Stimulated activated CD8-positive, alpha-beta memory T cell treated with anti-CD3 and anti-CD28 coated beads, Interleukin-4, amount 100 ng/mL, for 4 hours (primary cell): ENCODE data around the gene NCS1.

Experiments used
- DNase-seq, 2 donors: peaks; one replicate each; pipeline ENCODE4 v3.0.0-alpha.2; 2020; ENCODE audit warnings: low read depth in 2 of 2, low spot score in 1 of 2

The NCS1 gene

DNA sequence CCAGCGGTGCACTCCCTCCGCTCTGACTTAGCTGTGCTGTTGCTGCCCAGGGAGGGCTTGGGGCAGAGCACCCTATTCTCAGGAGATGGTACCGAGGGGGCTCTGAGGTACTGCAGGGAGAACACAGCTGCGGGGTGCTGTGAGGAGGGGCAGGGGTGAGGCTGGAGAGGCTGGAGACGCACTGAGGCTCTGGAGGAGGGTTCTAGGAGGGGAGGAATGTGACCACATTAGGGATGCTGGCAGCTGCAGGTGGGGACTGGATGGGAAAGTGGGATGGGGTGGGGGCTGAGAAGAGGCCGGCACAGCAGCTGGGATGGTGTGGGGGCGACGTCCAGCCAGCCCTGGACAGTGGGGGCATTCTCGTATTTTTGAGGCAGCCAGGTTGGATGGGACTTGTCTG, 20.9 kb downstream of the NCS1 start:
- no peak for DNase-seq

DNA sequence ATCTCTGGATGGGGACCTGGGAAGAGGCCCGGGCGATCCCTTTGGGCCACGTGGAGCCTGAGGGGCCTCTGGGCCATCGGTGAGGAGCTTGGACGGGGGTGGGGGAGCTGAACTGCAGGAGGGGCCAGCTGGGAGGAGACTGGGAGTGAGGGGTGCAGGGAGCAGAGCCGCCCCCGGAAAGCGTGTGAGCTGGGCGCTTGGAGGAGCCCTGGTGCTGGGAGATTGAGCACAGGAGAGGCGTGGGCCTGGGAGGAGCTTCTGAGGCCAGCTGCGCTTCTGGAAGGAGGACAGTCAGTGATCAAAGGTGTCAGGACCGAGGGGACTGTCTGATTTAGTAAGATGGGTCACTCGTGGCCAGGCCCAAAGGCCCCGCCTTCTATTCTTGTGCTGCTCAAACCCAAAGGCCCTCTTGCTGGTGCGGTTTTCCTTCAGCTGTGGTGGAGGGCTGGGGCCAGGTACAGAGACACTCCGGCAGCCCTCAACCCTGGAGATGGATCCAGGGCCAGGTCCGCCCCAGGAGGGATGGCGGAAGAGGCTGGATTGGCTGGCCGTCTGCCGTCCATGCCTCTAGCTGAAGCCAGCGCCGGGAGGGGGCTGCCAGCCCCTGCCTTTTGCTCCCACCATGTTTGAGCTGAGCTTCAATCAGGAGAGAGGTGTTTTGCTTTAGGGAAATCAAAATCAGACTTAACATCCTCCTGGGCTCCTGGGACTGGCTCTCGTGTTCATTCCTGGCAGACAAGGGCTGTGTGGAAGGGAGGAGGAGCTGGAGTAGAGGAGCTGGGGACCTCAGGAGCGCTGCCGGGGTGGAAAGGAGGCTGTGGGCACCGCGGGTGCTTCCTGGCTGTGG, 21.6 kb downstream of the NCS1 start:
- DNase-seq = no peak

DNA sequence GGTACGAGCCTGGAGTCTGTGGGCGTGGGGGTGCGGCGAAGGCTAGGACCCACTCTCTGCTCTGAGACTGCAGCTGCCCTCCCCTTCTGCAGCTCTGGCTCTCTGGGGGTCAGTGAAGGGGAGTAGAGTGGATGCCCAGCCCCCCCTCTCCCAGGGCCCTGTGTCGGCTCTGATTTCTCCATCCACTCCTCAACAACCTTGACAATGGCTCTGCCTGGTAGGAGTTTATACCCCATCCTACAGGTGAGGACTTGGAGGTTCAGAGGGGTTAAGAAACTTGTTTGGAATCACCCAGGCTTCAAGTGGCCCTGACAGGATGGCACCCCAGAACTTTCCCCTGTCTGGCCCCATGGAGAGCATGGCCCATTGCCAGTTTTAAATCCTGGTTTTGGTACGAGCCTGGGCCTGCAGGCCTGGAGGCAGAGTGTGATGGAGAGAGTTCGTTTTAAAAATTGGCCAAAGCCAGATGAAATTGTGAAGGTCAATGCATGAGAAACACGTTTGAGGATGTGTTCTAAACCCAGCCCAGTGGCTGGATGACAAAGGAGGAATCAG, 22.3 kb downstream of the NCS1 start:
- no peak for DNase-seq

DNA sequence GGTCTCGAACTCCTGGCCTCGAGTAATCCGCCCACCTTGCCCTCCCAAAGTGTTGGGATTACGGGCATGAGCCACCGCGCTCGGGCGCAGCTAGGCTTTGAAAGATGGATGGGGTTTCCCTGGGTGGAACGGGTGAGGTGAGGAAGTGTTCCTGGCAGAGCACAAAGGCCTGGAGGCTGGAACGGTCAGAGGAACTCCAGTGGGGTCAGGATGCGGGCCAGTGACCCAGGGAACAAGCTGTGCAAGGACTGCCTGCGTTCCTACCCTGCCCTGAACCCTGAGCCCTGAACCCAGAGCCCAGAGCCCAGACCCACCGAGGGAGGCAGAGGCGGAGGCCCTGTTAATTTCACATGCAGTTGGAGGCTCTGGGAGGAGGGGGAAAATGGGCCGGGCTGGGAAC, 23.4 kb downstream of the NCS1 start:
- no peak for DNase-seq

DNA sequence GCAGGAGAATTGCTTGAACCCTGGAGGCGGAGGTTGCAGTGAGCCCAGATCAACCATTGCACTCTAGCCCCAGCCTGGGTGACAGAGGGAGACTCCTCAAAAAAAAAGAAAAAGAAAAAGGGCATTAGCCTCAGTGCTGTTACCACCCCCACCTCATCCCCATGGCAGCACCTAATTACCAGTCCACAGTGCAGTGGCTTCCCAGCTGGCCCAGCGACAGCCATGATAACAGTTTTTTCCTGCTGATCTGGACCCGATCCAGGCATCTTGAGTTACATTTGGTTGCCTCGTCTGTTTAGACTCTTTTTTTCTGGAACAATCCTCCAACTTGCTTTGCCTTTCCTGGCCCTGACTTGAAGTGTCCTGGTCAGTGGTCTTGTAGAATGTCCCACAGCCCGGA, 24.4 kb downstream of the NCS1 start:
- DNase-seq = no peak

DNA sequence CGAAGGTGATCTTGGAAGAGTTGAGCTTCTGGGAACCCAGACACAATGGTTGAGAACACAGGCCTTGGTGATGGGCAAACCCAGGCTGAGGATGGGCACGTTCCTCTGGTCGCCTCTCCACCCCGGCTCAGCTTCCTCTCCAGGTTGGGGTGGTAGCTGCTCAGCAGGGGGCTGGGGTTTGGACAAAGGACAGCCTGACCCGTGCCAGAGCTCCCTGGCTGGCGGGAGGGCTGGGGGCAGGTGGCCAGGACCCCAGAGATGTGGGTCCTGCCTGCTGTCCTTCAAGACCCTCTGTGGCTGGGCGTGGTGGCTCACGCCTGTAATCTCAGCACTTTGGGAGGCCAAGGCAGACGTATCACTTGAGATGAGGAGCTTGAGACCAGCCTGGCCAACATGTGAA, 25.2 kb downstream of the NCS1 start:
- no peak for DNase-seq

DNA sequence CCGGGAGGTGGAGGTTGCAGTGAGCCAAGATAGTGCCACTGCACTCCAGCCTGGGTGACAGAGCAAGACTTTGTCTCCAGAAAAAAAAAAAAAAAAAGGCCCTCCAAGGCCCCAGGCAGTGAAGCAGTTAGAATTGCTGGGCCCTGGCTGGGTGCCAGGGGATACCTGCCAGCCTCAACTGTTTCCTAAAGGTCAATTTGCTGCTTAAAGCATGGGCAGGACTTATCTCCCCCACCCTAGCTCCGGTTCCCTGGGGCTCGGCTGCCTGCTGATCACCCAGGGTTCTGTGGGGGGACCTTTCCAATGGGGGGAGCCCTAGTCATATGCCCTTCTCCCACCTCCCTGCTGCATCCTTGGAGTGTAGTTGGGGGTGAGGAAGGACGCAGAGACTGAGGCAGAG, 25.7 kb downstream of the NCS1 start:
- DNase-seq = no peak

DNA sequence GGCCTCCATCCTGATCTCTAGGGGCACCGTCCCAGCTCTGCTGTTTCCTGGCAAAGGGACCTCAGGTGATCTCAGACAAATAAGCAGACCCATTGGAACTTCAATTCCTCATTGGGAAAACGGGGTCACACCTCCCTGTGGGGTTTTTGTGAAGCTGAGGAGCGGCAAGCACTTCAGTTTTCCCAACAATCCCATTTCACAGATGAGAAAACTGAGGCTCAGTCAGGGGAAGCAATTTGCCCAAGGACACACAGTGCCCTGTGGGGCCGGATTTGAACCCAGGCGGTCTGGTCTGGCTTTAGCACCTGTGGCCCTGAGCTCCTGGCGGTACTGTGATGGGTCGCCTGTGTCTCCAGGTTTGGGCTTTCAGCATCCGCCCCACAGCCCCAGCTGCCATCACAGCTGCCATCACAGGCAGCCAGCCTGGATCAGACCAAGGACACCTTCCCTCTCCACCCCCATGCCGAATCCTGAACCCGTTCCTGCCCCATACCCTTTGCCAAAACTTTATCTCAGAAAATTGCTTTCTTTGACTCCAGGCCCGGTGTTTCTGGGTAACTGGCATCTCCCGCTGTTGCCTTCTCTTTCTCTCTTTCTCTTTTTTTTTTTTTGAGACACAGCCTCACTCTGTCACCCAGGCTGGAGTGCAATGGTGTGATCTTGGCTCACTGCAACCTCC, 26.4 kb downstream of the NCS1 start:
- DNase-seq = no peak

DNA sequence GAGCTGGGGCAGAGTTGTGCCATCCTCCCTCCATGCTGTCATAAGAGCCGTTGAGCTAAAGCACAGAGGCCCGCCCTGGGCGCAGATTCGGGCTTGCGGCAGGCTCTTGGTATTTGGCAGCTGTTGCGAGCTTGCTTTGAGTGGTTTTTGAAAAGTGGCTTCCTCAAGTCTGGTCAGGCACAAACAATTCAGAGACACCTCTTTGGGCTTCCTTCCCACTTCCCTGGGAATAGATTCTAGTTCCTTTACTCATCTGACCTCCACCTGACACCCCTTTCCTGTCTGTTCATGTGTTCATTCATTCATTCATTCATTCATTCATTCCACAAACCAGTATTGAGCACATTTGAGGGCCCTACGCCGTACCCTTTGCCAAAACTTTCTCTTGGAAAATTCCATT, 27.4 kb downstream of the NCS1 start:
- no peak for DNase-seq

DNA sequence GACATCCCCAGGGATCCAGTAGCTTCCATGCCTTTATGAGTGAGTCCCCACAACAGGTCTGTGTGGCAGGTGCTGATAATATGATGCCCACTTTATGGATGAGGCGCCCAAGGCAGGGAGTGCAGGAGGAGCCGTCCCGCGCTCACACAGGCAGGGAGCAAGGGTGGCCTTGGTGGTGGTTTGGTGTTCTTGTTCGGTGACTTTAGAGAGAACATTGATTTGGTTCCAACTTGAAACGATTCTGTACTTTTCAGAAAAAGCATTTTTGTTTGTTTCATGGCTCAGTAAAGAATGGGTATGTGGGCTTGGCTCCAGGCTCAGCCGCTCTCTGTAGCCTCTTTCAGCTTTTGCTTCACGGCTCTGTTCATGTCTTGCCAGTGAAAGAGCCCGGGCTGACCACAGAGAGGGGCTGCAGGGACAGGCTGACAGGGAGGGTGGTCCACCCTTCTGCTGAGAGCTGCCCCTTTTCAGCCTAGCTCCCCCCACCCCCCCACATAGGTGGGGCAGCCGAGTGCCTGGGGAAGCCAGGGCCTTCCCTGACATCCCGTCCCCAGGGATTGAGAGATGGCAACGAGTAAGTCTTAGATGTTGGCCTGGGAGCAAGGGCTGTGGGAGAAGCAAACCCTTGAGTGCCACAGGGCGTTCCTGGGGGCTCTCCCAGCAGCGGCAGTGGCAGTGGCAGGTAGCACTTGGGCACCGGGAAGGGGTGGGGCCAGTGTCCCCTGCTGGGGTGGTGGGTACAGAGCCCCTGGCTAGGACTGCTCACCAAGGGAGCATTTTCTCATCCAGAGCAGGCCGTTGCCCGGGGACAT, 28.0 kb downstream of the NCS1 start:
- no peak for DNase-seq

DNA sequence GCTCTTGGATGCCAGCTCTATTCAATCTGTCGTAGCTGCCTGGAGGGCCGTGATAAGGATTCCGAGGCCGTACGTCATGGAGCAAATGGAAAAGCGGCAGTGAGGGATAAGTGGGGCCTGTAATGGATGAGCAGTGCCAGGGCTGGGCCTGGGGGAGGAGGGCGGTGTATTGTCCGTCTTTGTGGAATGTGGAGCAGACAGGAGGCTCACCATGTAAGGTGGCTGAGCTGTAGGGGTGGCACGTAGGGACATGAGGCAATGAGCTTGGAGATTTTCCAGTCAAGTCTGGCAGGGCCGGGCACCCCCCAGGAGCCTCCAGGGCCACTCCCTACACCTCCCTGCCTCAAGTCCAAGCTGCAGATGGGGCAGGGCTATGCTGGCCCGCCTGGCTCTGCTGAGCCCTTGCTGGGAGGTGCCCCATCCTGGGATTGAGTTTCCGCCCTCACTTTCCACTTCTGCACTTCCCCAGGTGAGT, 29.2 kb downstream of the NCS1 start:
- DNase-seq = no peak

DNA sequence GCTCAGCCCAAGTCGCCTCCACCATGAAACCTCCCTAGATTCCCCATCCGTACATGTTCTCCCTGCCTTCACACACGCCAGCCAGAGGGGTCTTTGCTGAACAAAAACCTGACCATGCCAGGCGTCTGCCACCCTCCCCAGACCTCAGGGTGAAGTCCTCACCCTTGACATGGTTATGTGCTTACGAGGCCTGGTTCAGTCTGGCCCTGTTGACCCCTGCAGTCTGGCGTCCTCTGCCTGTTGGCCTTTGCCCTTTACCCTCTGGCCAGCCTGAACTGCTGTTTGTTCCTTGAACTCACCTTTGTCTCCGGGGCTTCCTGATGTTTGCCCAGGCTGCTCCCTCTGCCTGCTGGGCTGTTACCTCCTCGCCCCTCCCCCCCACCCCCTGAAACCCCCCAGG, 29.8 kb downstream of the NCS1 start:
- DNase-seq = no peak

DNA sequence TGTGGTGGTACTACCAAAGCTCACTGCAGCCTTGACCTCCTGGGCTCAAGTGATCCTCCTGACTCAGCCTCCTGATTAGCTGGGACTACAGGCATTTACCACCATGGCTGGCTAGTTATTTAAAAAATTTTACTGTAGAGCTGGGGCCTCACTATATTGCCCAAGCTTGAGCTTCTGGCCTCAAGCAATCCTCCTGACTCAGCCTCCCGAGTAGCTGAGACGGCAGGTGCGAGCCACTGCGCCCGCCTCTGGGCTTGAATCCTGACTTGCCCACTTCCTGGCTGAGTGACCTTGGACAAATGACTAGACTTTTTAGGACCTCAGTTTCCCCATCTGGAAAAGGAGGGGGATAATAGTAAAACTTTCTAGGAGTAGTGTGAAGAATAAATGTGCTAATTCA, 32.1 kb downstream of the NCS1 start:
- no peak for DNase-seq

DNA sequence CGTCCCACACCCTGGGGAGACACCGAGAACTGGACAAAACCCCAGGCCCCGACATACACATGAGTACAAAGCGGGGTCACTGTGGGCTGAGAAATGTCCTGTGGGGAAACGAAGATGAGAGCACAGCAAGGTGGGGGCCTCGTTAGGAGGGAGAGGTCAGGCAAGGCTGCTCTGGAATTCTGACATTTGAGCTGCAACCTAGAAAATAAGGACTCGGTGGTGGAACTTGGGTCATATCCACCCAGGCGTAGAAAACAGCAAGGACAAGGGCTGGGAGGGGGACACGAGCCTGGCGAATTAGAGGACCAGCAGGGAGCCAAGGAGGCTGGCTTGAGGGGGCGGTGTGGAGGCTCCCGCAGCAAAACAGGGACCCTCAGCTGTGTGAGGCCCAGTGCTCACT, 32.8 kb downstream of the NCS1 start:
- DNase-seq = no peak

DNA sequence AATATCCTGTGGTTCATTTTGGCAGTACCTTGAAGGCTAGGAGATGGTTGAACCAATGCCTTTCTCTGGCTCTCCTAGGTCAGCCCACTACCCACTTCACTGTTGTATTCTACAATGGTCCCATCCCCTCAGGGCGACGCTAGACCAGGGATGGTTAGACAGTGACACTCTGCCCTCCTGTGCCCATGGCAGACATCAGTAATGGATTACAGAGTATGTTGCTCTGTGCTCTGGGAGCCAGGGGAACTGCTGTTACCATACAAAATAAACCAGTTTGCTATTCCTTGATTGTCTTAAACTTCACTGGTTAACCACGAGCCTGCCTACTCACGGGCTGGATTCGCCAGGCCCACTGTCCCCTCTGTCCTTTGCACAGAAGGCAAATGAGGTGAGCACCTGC, 33.7 kb downstream of the NCS1 start:
- DNase-seq = no peak

DNA sequence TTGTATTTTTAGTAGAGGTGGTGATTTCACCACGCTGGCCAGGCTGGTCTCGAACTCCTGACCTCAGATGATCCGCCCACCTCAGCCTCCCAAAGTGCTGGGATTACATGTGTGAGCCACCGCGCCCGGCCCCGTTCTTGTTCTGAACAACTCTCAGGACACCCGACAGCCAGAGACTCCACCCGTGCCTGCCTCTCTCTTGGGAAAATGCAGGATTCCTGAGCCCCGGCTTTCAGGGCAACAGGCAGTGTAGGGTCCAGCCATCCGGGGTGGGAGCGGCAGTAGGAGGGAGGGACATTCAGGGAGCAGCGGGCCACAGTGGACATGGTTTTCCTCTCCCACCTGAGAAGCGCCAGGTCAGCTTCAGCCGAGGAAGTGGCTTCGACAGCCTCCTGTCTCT, 34.4 kb downstream of the NCS1 start:
- no peak for DNase-seq

DNA sequence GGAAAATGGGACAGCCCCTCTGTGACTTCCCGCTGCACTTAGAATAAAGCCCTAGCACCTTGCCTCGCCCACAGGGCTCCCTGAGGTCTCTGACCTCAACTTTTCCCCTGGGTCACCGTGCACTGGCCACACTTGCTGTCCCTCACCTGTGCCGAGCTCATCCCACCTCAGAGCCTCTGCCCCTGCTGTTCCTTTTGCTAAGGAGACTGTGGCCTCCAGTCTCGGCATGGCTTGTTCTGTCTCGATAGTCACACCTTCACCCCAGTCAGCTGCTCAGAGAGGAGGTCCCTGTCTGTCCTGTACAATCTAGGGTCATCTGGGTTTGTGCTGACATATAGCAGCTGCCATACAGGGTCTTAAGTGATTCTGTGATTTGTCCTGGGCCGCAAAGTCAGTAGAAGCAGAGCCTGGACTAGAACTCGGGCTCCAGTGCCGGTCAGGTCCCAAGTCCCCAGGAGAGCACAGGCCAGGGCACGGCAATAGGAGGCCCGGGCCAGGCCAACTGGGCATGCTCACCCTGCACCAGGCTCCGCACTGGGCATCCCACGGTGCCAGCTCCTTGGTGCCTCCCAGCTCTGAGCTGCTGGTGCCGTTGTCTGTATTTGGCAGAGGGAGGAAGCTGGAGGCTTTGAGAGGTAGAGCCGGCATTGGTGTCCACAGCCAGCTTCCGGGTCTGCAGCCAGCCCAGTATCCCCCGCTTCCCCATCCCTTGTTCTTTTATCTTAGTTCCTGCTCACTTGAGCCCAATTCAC, 35.2 kb downstream of the NCS1 start:
- no peak for DNase-seq

DNA sequence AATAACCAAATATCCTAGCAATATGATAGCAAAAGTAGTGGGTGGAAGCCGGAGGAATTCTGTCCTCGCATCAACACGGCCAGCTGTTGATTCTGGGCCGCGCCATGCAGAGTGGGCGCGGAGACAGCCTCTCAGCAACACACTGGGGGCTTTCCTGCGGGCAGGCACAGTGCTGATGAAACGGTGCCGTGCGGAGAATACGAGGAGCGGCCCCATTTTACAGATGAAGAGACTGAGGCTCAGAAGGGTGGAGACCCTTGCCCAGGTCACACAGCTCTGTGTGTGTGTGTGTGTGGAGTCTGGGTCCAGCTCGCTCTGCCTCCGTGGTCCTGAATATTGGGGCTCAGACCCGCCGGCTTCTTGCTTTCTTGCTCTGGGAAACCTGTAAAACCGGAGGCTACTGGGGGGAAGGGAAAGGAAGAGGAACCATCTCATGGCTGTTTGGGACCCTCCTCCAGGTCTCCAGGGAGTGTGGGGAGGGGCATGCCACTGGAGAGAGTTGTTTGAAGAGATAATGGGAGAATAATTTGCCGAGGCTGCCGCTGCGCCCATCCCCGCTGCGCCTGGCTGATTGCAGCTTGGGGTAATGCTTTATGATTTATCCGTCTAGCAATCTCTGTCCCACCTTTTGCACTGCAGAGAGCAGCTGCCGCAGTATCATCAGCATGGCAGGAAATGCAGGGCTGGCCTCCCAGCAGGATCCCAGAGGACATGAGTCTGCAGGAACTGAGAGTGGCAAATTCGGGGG, 36.6 kb downstream of the NCS1 start:
- no peak for DNase-seq

DNA sequence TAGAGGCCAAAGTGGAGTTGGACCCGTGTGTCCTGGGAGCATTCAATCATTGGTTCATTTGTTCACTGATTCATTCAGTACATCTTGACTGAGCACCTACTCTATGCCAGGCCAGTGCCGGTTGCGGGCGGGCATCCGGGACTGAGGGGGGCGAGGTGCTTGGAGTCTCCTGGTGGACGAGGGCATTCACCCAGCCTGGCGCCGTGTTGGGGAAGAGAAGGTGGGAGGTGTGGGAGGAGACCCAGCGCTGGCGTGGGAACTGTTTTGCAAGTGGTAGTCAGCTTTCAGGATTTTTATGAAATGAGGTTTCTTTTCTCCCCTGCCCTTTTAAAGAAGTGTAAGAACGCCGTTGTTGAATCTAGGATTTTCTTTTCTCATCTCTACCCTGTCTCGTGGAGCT, 37.2 kb downstream of the NCS1 start:
- DNase-seq = no peak

DNA sequence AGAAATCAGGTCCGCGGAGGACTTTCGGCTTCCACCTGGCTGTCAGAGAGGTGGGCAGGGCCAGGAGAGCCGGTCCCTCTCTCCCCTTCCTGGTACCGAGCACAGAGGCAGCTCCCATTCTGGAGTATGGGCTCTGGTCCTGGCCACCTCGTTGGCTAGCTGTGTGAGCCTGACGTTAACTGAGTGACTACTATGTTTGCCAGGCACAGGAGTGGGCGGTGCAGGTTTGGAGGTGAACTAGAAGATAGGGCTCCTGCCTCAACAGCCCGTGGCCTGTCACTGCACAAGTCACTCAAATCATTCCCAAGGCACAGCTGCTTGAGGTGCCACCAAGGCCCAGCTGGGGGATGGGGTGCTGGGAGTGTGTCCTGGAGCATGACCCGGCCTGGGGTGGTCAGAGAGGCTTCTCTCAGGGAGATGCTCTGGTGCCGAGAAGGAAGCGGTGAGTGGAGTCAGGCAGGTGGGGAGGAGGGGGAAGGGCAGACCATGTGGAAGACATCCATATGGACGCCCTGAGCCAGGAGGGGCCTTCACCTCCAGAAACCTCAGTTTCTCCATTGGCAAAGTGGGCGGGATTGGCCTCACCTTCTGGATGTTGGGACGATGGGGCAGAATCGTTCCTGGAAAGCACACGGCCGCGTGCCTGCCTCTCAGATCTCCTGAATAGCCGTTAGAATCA, 39.5 kb downstream of the NCS1 start:
- no peak for DNase-seq
